ENCODE measurements around the gene SUPT3H.

SUPT3H gene

GRCh38 chr6:45387236-45387635 is 9.5 kb upstream of the SUPT3H start:
- no peak for DNase-seq

GRCh38 chr6:45386501-45386900 is 8.8 kb upstream of the SUPT3H start:
- DNase-seq = no peak

GRCh38 chr6:45382391-45382790 is 4.7 kb upstream of the SUPT3H start:
- DNase-seq = no peak

- no peak for DNase-seq
These were observed 696 bp upstream of the SUPT3H start for GRCh38 chr6:45378334-45378926.

- peak in 1 of 2 experiments; percentile 5 for DNase-seq
These were observed 636 bp downstream of the SUPT3H start for GRCh38 chr6:45377043-45377553.

- no peak for DNase-seq
These were observed 1.3 kb downstream of the SUPT3H start for GRCh38 chr6:45376310-45377042.

GRCh38 chr6:45375449-45375848 is 2.3 kb downstream of the SUPT3H start:
- DNase-seq = no peak

GRCh38 chr6:45371924-45372573 is 5.7 kb downstream of the SUPT3H start:
- DNase-seq = no peak

- no peak for DNase-seq
These were observed 7.9 kb downstream of the SUPT3H start for GRCh38 chr6:45369870-45370269.

GRCh38 chr6:45367999-45368398 is 9.7 kb downstream of the SUPT3H start:
- DNase-seq = no peak

GRCh38 chr6:45366534-45366933 is 11.2 kb downstream of the SUPT3H start:
- DNase-seq = no peak

GRCh38 chr6:45365036-45365435 is 12.7 kb downstream of the SUPT3H start:
- DNase-seq = no peak

GRCh38 chr6:45364466-45364865 is 13.3 kb downstream of the SUPT3H start:
- DNase-seq = no peak

GRCh38 chr6:45353654-45354053 is 24.1 kb downstream of the SUPT3H start:
- DNase-seq = no peak

- no peak for DNase-seq
These were observed 26.1 kb downstream of the SUPT3H start for GRCh38 chr6:45351667-45352066.

- DNase-seq = no peak
These were observed 26.7 kb downstream of the SUPT3H start for GRCh38 chr6:45351076-45351475.

GRCh38 chr6:45350186-45350710 is 27.5 kb downstream of the SUPT3H start:
- no peak for DNase-seq

GRCh38 chr6:45344900-45345299 is 32.8 kb downstream of the SUPT3H start:
- DNase-seq = no peak

GRCh38 chr6:45328523-45328922 is 49.2 kb downstream of the SUPT3H start:
- DNase-seq = no peak

GRCh38 chr6:45327956-45328522 is 49.7 kb downstream of the SUPT3H start, which contains the start of gene RUNX2:
Gene RUNX2, plus strand, starts transcription at chr6:45328330. Its CDS starts 397 bp downstream, at chr6:45328727.
- no peak for DNase-seq

GRCh38 chr6:45326698-45327417 is 50.9 kb downstream of the SUPT3H start:
- DNase-seq = no peak

GRCh38 chr6:45323656-45324224 is 54.0 kb downstream of the SUPT3H start:
- no peak for DNase-seq
